RWPE2 (cell line): ENCODE results near the gene RABEP2.
"Not testable (repeated sequence)": the region's sequence is repeated elsewhere in the genome, so short reads cannot be mapped to it uniquely, and the experiment has no call there.

Experiments
- ATAC-seq: fragments of 200-7000 bp; cut with Tn5 transposase; 3 replicates; pipeline ENCODE4 v1.9.1; 2021; ENCODE audit warnings: low read depth
- DNase-seq: peaks from one replicate; pipeline ENCODE4 v3.0.0-alpha.2; 2020; ENCODE audit warnings: low spot score
- H3K27ac ChIP-seq: fragments of 450-650 bp; 2 replicates; pipeline ENCODE4 v1.5.1; 2017; ENCODE audit warnings: mild to moderate bottlenecking; ENCODE audit not compliant: poor library complexity, severe bottlenecking
- H3K27me3 ChIP-seq: fragments of 250-450 bp; sonication (Bioruptor Pico); 2 replicates; pipeline ENCODE4 v1.5.1; 2021; ENCODE audit warnings: mild to moderate bottlenecking, moderate library complexity; ENCODE audit not compliant: insufficient read depth, poor library complexity, severe bottlenecking
- H3K36me3 ChIP-seq: fragments of 250-450 bp; sonication (Bioruptor Pico); 2 replicates; pipeline ENCODE4 v1.5.1; 2020; ENCODE audit warnings: low read depth, mild to moderate bottlenecking, moderate library complexity
- H3K4me1 ChIP-seq: fragments of 250-450 bp; sonication (Bioruptor Pico); 2 replicates; pipeline ENCODE4 v1.5.1; 2021; ENCODE audit warnings: mild to moderate bottlenecking, moderate library complexity; ENCODE audit not compliant: insufficient read depth, poor library complexity, severe bottlenecking
- H3K4me3 ChIP-seq: fragments of 250-450 bp; sonication (Bioruptor Pico); 2 replicates; pipeline ENCODE4 v1.5.1; 2021; ENCODE audit warnings: mild to moderate bottlenecking, moderate library complexity; ENCODE audit not compliant: severe bottlenecking
- H3K9me3 ChIP-seq: fragments of 250-450 bp; sonication (Bioruptor Pico); 2 replicates; pipeline ENCODE4 v1.5.1; 2021; ENCODE audit warnings: mild to moderate bottlenecking, moderate library complexity; ENCODE audit not compliant: severe bottlenecking
- CTCF ChIP-seq: fragments of 450-650 bp; IDR thresholded peaks from one replicate; pipeline ENCODE4 v1.5.1; 2017; ENCODE audit warnings: mild to moderate bottlenecking, moderate library complexity; ENCODE audit not compliant: poor library complexity, severe bottlenecking

RABEP2 gene

GRCh38 chr16:28932339-28933141, 7.5 kb upstream of the RABEP2 start:
- no peaks in the 10 kb centered on the region for H3K36me3 ChIP-seq
- no peaks in the 10 kb centered on the region for H3K4me1 ChIP-seq
- no peaks in the 10 kb centered on the region for H3K27me3 ChIP-seq
- DNase-seq: no peak
- no peak overlapping the region for H3K4me3 ChIP-seq
- H3K9me3 ChIP-seq: no peaks in the 10 kb centered on the region
- no peak for TF ChIP-seq CTCF
- H3K27ac ChIP-seq: no peak overlapping the region
- no peak for ATAC-seq

GRCh38 chr16:28931801-28932225, 6.8 kb upstream of the RABEP2 start, which contains the start of gene CD19:
Gene CD19 (plus strand): TSS chr16:28931971. CDS start chr16:28932001, 30 bp downstream.
- H3K27me3 ChIP-seq: no peaks in the 10 kb centered on the region
- TF ChIP-seq CTCF: no peak
- H3K36me3 ChIP-seq: no peaks in the 10 kb centered on the region
- no peak within 1 kb of the TSS for H3K27ac ChIP-seq
- no peaks in the 10 kb centered on the region for H3K4me1 ChIP-seq
- no peak within 1 kb of the TSS for H3K4me3 ChIP-seq
- DNase-seq: no peak
- H3K9me3 ChIP-seq: no peaks in the 10 kb centered on the region
- ATAC-seq: no peak

DNA sequence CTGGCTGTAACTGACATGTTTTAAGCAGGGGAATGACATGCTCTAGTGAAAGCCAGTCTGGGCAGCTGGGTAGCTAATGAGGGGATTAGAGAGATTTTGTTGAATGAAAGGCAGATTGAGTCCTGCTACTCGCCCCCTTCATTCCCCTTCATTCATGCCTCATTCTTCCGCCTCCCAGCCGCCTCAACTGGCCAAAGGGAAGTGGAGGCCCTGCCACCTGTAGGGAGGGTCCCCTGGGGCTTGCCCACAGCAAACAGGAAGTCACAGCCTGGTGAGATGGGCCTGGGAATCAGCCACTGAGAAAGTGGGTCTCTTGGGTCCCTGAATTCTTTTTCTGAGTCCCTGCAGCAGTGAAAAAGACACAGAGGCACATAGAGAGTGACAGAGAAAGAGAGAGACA, 5.6 kb upstream of the RABEP2 start:
- DNase-seq (no peak), ATAC-seq (no peak)
- no peaks in the 10 kb centered on the region for H3K9me3 ChIP-seq
- no peaks in the 10 kb centered on the region for H3K36me3 ChIP-seq
- TF ChIP-seq CTCF: no peak
- H3K27ac ChIP-seq: no peak overlapping the region
- no peaks in the 10 kb centered on the region for H3K27me3 ChIP-seq
- no peaks in the 10 kb centered on the region for H3K4me1 ChIP-seq
- H3K4me3 ChIP-seq: no peak overlapping the region

- H3K27ac ChIP-seq: no peak overlapping the region
- H3K36me3 ChIP-seq: no peaks in the 10 kb centered on the region
- H3K4me3 ChIP-seq: no peak overlapping the region
- H3K4me1 ChIP-seq: no peaks in the 10 kb centered on the region
- DNase-seq: no peak
- ATAC-seq: no peak
- no peaks in the 10 kb centered on the region for H3K27me3 ChIP-seq
- no peak for TF ChIP-seq CTCF
- H3K9me3 ChIP-seq: no peaks in the 10 kb centered on the region
These were observed 5.2 kb upstream of the RABEP2 start for GRCh38 chr16:28930203-28930602.

DNA sequence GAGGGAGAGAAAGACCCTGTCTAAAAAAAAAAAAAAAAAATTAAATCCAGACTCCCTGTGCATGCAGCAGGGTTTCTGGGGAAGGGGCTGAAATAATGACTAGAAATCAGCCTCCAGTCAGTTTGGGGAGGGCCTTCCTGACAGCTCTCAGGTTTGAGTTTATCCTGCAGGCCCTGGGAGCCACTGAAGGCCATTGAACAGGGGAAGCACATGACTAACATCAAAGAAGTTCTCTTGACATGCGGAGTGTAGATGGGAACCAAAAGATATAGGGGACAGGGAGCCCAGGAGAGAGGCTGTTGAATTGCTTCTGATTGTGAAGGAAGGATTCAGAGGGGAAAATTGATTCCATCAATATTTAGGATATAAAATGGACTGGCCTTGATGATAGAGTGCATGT, 2.8 kb upstream of the RABEP2 start:
- Histone ChIP-seq H3K4me3 (no peak overlapping the region), H3K9me3 (no peaks in the 10 kb centered on the region), H3K27me3 (no peaks in the 10 kb centered on the region), H3K27ac (no peak overlapping the region), H3K4me1 (no peaks in the 10 kb centered on the region), H3K36me3 (no peaks in the 10 kb centered on the region)
- ATAC-seq (no peak), DNase-seq (no peak)
- no peak for TF ChIP-seq CTCF

DNA sequence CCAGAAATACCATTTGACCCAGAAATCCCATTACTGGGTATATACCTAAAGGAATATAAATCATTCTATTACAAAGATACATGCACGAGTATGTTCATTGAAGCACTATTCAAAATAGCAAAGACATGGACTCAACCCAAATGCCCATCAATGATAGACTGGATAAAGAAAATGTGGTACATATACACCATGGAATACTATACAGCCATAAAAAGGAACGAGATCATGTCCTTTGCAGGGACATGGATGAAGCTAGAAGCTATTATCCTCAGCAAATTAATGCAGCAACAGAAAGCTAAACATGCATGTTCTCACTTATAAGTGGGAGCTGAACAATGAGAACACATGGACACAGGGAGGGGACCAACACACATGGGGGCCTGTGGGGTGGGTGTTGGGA, 1.2 kb upstream of the RABEP2 start:
- not testable (repeated sequence) for H3K9me3 ChIP-seq, ATAC-seq, DNase-seq, H3K27me3 ChIP-seq, H3K36me3 ChIP-seq, H3K4me3 ChIP-seq, H3K4me1 ChIP-seq
- peak overlapping the region; percentile 91 for H3K27ac ChIP-seq
